Inflammatory macrophage (primary cell): ENCODE data around the gene TNS3.

Experiments used
- DNase-seq, 2 donors: peaks; one replicate each; pipeline ENCODE4 v3.0.0-alpha.2; 2020 to 2022

TNS3 gene

GRCh38 chr7:47295606-47296005, 286.3 kb downstream of the TNS3 start:
- DNase-seq = no peak

DNA sequence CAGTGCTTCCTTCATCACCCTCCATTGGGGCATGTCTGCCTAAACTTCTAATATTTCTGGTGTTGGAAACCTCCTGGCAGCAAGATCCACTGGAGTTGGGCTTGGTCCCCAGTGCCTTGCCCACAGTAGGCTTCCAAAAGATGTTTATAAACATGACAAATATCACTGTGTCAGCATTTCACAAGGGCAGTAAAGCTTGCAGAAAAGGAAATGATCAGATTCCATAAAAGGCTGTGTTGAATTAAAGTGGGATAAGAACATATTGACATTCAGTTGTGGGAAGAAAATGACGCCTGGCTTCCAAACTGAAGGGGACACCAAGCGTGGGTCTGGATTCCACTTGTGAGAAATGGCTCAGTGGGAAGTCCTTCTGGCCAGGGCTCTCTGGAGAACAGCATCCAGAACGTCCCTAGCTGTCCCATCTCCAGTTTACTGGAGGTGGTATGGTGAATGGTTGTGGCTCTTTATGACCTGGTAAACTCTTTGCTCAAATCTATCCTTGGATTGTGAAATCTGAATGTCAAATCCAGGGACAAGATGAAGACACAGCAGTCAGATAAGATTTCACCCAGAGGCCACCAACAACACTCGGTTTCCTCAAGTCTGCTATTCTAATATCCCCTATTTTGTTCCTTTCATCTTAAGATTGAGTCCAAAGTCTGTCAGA, 287.2 kb downstream of the TNS3 start:
- no peak for DNase-seq

- no peak for DNase-seq
Measured at GRCh38 chr7:47293884-47294555, 287.9 kb downstream of the TNS3 start.

DNA sequence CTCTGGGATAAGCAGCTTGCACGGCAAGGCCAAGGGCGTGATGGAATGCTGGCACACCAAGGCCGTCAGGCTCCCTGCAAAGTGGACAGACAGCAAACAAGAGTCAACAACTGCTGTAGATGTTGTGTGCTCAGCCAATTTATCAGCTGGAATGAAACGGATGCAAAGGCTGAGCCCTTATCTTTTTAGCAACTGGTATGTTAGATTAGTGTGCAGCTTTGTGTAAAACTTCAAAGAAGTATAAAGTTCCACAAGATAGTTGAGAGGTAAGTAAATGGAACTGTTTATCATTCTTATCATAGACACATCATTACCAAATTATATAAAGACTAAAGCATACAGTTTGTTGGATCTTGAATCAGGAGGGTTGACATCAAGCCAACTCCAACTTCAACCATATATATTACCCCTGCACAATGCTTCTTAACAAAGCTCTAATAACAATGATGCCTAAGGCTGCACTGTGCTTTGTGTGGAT, 289.0 kb downstream of the TNS3 start:
- no peak for DNase-seq

- peak; percentile 95 for DNase-seq
Measured at GRCh38 chr7:47291461-47292081, 290.3 kb downstream of the TNS3 start.

DNA sequence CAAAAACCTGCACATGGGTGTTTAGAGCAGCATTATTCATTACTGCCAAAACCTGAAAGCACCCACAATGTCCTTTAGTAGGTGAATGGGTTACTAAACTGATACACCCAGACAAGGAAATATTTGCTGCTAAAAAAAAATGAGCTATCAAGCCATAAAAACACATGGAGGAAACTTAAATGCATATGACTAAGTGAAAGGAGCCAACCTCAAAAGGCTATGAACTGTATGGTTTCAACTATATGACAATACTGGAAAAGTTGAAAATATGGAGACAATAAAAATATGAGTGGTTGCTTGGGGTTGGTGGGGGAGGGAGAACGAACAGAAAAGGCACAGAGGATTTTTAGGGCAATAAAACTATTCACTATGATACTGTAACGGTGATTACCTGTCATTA, 291.0 kb downstream of the TNS3 start:
- no peak for DNase-seq

GRCh38 chr7:47290466-47290865, 291.4 kb downstream of the TNS3 start:
- DNase-seq = no peak

DNA sequence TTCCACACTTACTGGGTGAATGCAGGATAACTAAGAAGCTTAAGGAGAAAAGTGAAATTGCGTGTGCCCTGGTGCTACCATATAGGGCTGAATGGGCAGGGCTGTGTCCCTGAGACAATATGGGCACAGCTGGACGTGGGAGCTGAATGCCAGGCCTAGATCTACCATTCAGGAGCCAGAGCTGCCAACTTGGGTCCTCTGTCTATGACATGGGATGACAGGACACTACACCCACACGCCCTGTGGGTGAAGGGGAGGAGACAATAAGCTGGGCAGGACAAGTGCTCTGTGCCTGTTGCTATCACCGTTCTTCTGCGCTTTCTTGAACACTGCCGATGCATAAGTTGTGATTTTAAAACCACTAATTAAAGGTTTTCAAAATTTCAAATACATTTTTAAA, 293.9 kb downstream of the TNS3 start:
- peak; percentile 18 to 56 for DNase-seq

GRCh38 chr7:47285860-47286491, 295.9 kb downstream of the TNS3 start:
- no peak for DNase-seq

- DNase-seq = no peak
Measured at GRCh38 chr7:47284691-47285635, 296.9 kb downstream of the TNS3 start.

- DNase-seq = no peak
Measured at GRCh38 chr7:47283497-47284131, 298.3 kb downstream of the TNS3 start.

DNA sequence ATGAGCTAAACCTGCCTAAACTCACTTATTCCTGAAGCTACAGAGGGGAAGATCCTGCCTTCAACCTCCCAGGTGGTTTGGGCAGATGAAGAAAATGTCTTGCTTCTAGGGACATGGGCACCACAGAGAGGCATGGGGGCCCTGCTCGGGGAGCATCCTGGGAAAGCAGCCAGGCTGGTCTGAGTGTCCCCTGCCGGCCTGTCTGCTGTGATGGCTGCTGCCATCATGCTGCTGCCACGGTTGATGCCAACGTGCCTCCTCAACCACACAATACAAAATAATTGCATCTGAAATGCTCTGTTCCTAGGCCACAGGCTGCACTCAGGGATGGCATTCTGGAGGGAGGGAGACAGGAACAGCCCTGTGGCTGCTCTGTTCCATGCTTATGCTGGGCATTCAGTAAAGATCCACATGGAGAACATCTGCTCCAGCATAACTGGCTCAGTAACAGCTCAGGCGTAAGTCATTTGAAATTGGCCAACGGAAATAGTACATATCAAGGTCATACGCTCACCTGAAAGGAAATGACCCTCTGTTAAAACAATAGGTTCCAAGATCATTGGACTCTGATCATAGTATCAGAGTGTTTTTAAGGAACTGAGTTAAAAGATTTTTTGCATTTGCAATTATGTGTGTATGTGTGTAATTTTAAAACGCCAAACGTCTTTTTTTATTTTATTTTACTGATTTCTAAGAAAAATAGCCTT, 299.0 kb downstream of the TNS3 start:
- DNase-seq = no peak

- DNase-seq = no peak
Measured at GRCh38 chr7:47281966-47282643, 299.8 kb downstream of the TNS3 start.

GRCh38 chr7:47281161-47281560, 300.8 kb downstream of the TNS3 start:
- no peak for DNase-seq

- DNase-seq = no peak
Measured at GRCh38 chr7:47280114-47280513, 301.8 kb downstream of the TNS3 start.

- no peak for DNase-seq
Measured at GRCh38 chr7:47278043-47278442, 303.9 kb downstream of the TNS3 start.

DNA sequence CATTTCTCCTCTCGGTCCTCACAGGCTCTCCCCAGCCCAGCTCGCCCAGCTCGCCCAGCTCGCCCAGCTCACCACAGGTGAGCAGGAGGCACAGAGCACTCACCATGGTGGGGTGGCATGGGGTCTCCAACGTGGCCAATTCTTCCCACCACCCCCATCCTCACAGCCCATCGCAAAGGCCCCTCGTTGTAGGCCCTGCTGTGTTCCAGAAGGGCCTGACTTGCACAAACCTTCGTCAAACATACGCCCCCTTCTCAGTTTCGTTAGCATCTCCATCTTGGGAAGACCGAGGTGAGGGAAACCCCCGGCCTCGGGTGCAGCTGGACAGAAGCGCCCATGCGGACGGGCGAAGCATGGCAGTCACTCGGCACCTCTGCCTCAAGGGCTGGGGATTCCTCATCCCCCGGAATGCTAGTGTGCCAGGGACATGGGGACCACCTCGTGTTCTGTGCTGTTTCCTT, 304.6 kb downstream of the TNS3 start:
- DNase-seq = no peak

- DNase-seq = no peak
Measured at GRCh38 chr7:47273974-47274766, 307.7 kb downstream of the TNS3 start.

GRCh38 chr7:47273088-47273487, 308.8 kb downstream of the TNS3 start:
- no peak for DNase-seq

DNA sequence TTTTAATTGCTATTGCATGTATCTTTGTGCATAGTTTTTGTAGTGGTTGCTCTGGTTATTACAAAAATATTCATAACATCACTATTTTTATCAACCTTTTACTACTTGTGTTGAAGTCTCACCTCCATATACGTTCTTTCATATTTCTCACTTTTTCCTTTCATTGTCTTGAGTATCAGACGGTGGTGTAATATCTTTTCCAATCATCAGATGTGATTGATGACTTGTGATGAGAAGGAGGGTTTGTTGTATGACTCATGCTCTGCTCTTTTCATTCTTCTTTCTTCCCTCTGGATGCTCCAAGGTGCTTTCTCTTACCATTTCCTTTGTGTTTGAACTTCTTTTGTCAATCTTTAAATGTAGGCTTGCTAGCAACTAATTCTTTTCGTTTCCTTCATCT, 310.2 kb downstream of the TNS3 start:
- no peak for DNase-seq
